NCI-H2029 (cell line): ENCODE measurements around the gene PRSS57.

Experiments
- DNase-seq: peaks from one replicate; lab custom pipeline; 2025; lab: John Stamatoyannopoulos, UW

The PRSS57 gene

GRCh38 chr19:638906-639252 is 56.4 kb downstream of the PRSS57 start:
- DNase-seq, result no peak
